ENCODE measurements around the gene CXCL12. TPM values are rescaled to one million over a fixed set of nuclear protein-coding genes. Genes with fewer than 3 reads are reported as not detected.

Gene CXCL12
- total RNA-seq, 1 donor: under 0.01 TPM

GRCh38 chr10:44382981-44383748 is 1.7 kb downstream of the CXCL12 start:
- Histone ChIP-seq H3K27me3 (ENCODE audit: insufficient read depth, low read length) (peaks cover 28% of the 10 kb centered on the region), H3K9me3 (ENCODE audit: low read depth, low read length) (no peaks in the 10 kb centered on the region), H3K4me3 (ENCODE audit: low read length) (no peak overlapping the region), H3K4me1 (ENCODE audit: insufficient read depth, low read length) (no peaks in the 10 kb centered on the region)

- Histone ChIP-seq H3K4me1 (ENCODE audit: insufficient read depth, low read length) (no peaks in the 10 kb centered on the region), H3K27me3 (ENCODE audit: insufficient read depth, low read length) (peaks cover 28% of the 10 kb centered on the region), H3K9me3 (ENCODE audit: low read depth, low read length) (no peaks in the 10 kb centered on the region), H3K4me3 (ENCODE audit: low read length) (no peak overlapping the region)
Measured at GRCh38 chr10:44382131-44382858, 2.6 kb downstream of the CXCL12 start.

- Histone ChIP-seq H3K27me3 (ENCODE audit: insufficient read depth, low read length) (peaks cover 21% of the 10 kb centered on the region), H3K9me3 (ENCODE audit: low read depth, low read length) (no peaks in the 10 kb centered on the region), H3K4me3 (ENCODE audit: low read length) (no peak overlapping the region), H3K4me1 (ENCODE audit: insufficient read depth, low read length) (no peaks in the 10 kb centered on the region)
Measured at GRCh38 chr10:44380829-44381600, 3.9 kb downstream of the CXCL12 start.

- no peaks in the 10 kb centered on the region for H3K9me3 ChIP-seq (ENCODE audit: low read depth, low read length)
- no peaks in the 10 kb centered on the region for H3K4me1 ChIP-seq (ENCODE audit: insufficient read depth, low read length)
- H3K27me3 ChIP-seq (ENCODE audit: insufficient read depth, low read length): peaks cover 17% of the 10 kb centered on the region
- no peak overlapping the region for H3K4me3 ChIP-seq (ENCODE audit: low read length)
Measured at GRCh38 chr10:44379907-44380306, 5.0 kb downstream of the CXCL12 start.

GRCh38 chr10:44378626-44379025 is 6.3 kb downstream of the CXCL12 start:
- Histone ChIP-seq H3K9me3 (ENCODE audit: low read depth, low read length) (no peaks in the 10 kb centered on the region), H3K4me3 (ENCODE audit: low read length) (no peak overlapping the region), H3K27me3 (ENCODE audit: insufficient read depth, low read length) (peaks cover 9% of the 10 kb centered on the region), H3K4me1 (ENCODE audit: insufficient read depth, low read length) (no peaks in the 10 kb centered on the region)

GRCh38 chr10:44377651-44378310 is 7.1 kb downstream of the CXCL12 start:
- H3K4me1 ChIP-seq (ENCODE audit: insufficient read depth, low read length): no peaks in the 10 kb centered on the region
- no peak overlapping the region for H3K4me3 ChIP-seq (ENCODE audit: low read length)
- H3K27me3 ChIP-seq (ENCODE audit: insufficient read depth, low read length): peaks cover 3% of the 10 kb centered on the region
- H3K9me3 ChIP-seq (ENCODE audit: low read depth, low read length): no peaks in the 10 kb centered on the region

GRCh38 chr10:44376472-44377099 is 8.3 kb downstream of the CXCL12 start:
- Histone ChIP-seq H3K9me3 (ENCODE audit: low read depth, low read length) (no peaks in the 10 kb centered on the region), H3K4me3 (ENCODE audit: low read length) (no peak overlapping the region), H3K27me3 (ENCODE audit: insufficient read depth, low read length) (no peaks in the 10 kb centered on the region), H3K4me1 (ENCODE audit: insufficient read depth, low read length) (no peaks in the 10 kb centered on the region)

- H3K4me1 ChIP-seq (ENCODE audit: insufficient read depth, low read length): no peaks in the 10 kb centered on the region
- H3K27me3 ChIP-seq (ENCODE audit: insufficient read depth, low read length): no peaks in the 10 kb centered on the region
- no peak overlapping the region for H3K4me3 ChIP-seq (ENCODE audit: low read length)
- H3K9me3 ChIP-seq (ENCODE audit: low read depth, low read length): no peaks in the 10 kb centered on the region
Measured at GRCh38 chr10:44374155-44374554, 10.7 kb downstream of the CXCL12 start.

GRCh38 chr10:44373341-44373995 is 11.4 kb downstream of the CXCL12 start:
- Histone ChIP-seq H3K27me3 (ENCODE audit: insufficient read depth, low read length) (no peaks in the 10 kb centered on the region), H3K9me3 (ENCODE audit: low read depth, low read length) (no peaks in the 10 kb centered on the region), H3K4me3 (ENCODE audit: low read length) (no peak overlapping the region), H3K4me1 (ENCODE audit: insufficient read depth, low read length) (no peaks in the 10 kb centered on the region)

GRCh38 chr10:44372181-44372580 is 12.7 kb downstream of the CXCL12 start:
- no peaks in the 10 kb centered on the region for H3K9me3 ChIP-seq (ENCODE audit: low read depth, low read length)
- no peaks in the 10 kb centered on the region for H3K27me3 ChIP-seq (ENCODE audit: insufficient read depth, low read length)
- no peak overlapping the region for H3K4me3 ChIP-seq (ENCODE audit: low read length)
- no peaks in the 10 kb centered on the region for H3K4me1 ChIP-seq (ENCODE audit: insufficient read depth, low read length)

GRCh38 chr10:44370731-44371248 is 14.1 kb downstream of the CXCL12 start:
- no peaks in the 10 kb centered on the region for H3K9me3 ChIP-seq (ENCODE audit: low read depth, low read length)
- no peaks in the 10 kb centered on the region for H3K4me1 ChIP-seq (ENCODE audit: insufficient read depth, low read length)
- H3K4me3 ChIP-seq (ENCODE audit: low read length): no peak overlapping the region
- no peaks in the 10 kb centered on the region for H3K27me3 ChIP-seq (ENCODE audit: insufficient read depth, low read length)

GRCh38 chr10:44369854-44370253 is 15.0 kb downstream of the CXCL12 start:
- Histone ChIP-seq H3K9me3 (ENCODE audit: low read depth, low read length) (no peaks in the 10 kb centered on the region), H3K4me1 (ENCODE audit: insufficient read depth, low read length) (no peaks in the 10 kb centered on the region), H3K4me3 (ENCODE audit: low read length) (no peak overlapping the region), H3K27me3 (ENCODE audit: insufficient read depth, low read length) (no peaks in the 10 kb centered on the region)

GRCh38 chr10:44369296-44369695 is 15.6 kb downstream of the CXCL12 start:
- Histone ChIP-seq H3K4me3 (ENCODE audit: low read length) (no peak overlapping the region), H3K27me3 (ENCODE audit: insufficient read depth, low read length) (no peaks in the 10 kb centered on the region), H3K4me1 (ENCODE audit: insufficient read depth, low read length) (no peaks in the 10 kb centered on the region), H3K9me3 (ENCODE audit: low read depth, low read length) (no peaks in the 10 kb centered on the region)

GRCh38 chr10:44368637-44369036 is 16.3 kb downstream of the CXCL12 start:
- H3K4me1 ChIP-seq (ENCODE audit: insufficient read depth, low read length): no peaks in the 10 kb centered on the region
- no peak overlapping the region for H3K4me3 ChIP-seq (ENCODE audit: low read length)
- no peaks in the 10 kb centered on the region for H3K9me3 ChIP-seq (ENCODE audit: low read depth, low read length)
- H3K27me3 ChIP-seq (ENCODE audit: insufficient read depth, low read length): no peaks in the 10 kb centered on the region
